HK-2 (cell line): ENCODE results near the gene ZRSR2.
"Not testable (repeated sequence)": the region's sequence is repeated elsewhere in the genome, so short reads cannot be mapped to it uniquely, and the experiment has no call there.

Experiments
- DNase-seq: peaks from one replicate; pipeline ENCODE4 v3.0.0-alpha.2; 2018; ENCODE audit not compliant: unreplicated experiment

ZRSR2 gene

DNA sequence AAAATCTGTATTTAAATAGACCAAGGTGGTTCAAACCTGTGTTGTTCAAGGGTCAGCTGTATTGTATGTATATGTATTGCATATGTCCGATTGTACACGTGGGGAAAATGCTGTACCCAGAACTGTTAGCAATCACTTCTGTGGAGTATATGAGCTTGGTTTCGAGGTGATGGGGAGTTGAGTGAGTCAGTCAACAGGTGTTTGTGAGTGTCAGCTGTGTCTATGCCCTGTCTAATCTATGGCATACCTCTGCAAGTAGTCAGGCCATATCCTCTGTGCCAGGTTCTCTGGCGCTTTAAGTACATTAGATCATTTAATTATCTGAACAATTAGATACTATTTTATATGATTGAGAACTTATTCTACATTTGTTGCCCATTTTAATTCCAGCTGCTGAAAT lies 7.4 kb downstream of the ZRSR2 start:
- no peak for DNase-seq

DNA sequence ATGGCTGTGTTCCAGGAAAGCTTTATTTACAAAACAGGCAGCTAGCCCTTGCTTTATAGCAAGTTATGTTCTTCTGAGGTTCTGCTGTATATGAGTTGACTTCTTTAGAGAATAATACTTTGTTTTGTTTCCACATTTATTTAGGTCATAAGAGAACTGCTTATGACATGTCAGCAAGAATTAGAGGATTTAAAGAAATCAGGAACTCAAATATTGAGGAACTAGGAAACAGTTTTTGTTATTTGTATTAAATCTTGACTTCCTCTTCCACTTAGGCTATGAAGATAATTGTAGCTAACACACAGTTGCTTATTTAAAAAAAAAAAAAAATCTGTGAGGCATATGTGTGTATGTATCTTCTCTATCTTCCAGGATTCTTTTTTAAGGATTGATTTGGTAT lies 14.3 kb downstream of the ZRSR2 start:
- no peak for DNase-seq

DNA sequence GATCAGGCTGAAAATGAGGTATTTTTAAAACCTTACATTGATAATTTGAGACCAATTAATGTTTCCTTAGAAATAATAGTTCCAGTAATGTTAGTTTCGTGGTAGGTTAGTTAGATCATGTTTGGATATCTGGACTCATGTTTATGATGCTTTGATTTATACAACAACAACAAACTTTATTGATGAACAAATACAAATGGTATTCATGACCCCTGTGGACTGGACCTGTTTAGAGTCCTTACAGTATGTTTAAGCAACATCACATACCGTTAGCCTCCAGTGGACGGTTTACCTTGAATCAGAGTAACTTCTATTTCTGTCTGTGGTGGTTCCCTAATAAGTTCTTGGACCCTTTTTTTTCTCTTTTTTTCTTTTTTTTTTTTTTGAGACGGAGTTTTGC lies 18.0 kb downstream of the ZRSR2 start:
- DNase-seq: no peak

DNA sequence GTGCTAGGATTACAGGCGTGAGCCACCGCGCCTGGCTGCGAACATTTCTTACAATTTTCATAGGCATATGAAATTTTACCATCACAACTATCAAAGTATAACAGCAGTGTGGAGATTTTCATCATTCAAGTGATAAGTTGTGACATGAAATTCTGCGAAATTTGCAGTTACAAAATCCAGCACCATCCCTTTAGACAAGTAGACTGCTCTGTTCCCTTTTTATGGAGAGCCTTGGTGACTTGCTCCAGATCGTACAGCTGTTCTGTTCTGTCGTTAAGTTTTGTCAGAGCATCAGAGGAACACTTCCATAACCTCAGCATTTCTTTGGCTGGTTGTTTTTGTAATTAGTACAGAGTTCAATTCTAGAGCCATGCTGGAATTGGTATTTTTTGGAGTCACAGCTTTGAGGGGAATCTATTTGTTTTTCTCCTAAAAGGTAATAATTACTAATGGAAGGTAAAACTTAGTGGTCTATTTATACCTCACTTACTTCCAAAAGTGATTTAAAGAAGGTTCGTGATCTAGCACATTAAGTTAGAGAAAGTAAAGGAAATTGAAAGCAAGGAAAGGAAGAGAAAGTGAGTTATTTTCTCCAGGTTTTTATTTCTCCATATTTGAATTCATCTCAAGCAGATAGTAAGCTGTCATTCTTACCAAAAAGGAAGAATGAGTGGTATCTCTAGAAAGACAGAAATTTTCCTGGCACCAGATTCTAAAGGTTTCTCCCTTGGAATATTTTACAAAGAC lies 22.1 kb downstream of the ZRSR2 start:
- DNase-seq: no peak

DNA sequence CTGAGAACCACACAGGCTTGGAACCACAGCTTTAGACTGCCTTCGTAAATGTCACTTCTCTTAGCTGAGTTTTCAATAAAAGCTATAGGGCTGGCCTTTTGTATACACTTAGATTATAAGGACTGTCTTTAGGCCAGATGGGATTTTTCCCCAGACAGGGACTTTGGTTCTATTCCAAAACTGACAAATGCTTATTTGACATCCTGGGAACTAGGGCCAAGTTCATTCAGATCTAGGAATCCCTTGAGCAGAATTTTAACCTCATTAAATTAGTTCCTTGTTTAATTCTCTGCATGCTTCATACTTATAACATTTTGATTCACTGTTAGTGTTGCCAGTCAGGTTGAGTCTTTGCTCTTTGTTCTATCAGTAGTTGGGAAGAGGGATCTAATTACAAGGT lies 23.1 kb downstream of the ZRSR2 start:
- DNase-seq: no peak

DNA sequence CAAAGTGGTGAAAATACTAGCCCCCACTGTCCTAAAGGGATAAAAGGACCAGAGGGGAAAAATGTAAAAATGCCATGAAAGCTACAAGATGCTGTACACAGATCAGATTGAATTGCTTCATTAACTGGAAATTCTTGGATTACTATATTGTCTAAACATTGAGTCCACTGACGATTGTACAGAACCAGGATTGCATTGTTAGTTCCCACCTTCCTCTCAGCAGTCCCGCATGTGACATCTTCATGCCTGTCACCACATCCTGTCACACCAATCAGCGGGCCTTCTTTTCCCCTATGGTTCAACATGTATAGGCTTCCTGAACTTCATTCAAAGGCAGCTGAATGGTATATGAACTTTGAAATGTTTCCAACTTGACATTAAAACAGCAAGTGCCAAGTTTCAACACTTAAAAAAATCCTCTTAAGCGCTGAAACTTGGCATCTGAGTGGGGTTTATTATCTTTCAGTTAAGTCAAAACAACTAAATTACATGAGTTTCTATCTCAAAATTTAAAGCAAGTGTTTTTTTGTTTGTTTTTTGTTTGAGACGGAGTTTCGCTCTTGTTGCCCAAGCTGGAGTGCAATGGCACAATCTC lies 24.6 kb downstream of the ZRSR2 start:
- DNase-seq: no peak

DNA sequence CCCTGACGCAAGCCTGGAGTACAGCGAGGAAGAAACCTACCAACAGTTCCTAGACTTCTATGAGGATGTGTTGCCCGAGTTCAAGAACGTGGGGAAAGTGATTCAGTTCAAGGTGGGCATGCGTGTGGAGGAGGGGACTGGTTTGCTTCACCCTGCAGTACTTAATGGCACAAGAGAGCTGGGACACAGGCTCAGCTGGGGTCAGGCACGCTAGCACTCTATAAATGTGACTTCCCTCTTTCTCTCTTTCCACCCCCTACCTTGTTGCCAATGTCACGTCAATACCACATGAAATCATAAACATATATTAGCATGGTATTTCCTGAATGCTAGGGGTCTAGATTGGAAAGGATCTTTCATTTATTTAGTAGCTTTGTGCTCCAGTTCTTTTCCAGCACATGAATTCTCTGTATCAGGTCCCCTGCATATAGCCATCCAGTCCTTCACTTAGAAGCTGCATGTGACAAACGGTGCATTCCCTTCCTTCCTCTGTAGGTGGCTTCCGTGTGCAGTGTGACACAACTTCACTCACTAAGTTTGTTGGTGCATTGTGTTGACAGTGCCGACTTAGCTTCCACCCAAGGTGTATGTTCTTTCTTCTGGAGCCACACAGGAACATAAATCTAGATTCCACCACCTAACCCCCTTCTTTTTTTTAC lies 25.6 kb downstream of the ZRSR2 start:
- no peak for DNase-seq

DNA sequence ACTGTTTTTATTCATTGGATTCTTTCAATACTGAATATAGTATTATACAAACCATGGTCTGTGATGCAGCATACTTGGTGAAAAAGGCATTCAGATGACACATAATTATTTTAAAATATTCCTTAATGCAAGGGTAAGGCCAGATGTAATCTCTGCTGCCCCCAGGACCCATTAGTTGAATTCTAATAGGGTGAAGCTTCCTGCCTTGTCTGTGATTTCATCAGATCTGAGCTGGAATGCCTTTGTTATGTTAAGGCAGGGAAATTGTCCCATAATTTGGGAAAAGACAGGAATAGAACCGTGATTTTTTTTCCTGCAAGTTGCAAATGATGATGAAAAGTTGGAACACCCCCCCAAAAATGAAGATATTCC lies 26.1 kb downstream of the ZRSR2 start:
- DNase-seq: no peak

DNA sequence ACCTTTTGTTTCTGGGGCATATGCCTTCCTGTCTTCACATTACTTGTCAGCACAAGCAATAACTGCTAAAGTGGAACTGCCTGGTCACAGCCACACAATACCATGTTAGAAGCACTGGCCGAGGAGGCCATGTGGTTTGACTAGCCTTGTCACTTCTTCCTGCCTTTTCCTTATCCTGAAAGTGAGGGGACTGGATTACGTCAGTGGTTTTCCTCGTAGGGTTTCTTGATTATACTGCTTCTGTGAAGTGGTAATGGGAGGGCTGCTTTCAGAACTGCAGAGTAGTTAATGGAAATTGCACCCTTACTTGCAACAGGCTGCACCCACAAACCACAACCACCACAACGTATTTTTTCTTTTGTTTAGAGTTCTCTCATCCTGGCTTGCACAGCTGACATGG lies 26.6 kb downstream of the ZRSR2 start:
- DNase-seq: no peak

DNA sequence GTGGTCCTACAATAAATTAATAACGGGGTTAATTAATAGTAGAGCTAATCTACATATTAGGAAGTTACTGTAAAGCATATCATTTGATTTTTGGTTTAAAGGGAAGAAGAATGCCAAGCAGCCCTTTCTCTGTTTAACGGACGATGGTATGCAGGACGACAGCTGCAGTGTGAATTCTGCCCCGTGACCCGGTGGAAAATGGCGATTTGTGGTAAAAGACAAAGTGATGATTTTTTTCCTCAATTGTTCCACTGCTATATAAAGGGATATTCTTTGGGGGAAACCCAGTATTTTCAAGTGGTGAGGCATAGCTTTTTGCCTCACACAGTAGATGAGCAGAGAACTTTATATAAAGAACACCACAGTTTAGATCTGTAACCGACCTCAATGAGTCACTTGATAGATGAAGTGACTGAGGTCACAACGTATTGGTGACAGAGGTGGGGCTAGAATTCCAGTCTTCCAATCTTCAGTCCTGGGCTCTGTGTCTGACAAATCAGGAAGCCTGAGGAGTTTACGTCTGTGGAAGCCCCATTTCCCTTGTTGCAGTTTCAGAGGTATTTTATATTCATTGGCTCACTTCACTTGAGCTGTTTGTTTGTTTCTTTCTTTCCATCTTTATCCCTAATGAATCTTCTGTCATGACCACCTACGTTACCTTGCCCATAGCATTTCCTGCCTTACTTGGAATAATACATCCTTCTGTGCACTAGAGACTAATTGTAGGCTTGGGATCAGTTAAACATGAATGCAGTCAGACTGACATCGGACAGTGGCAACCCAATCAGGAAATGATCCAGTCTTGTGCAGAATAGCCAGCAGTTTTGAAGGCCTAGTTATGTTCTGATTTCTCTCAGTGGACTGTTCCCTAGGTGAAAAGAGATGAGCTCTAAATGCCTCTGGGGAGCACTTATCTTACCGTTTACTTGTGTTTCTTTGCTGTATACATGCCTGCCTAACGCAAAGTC lies 30.1 kb downstream of the ZRSR2 start:
- DNase-seq: no peak

DNA sequence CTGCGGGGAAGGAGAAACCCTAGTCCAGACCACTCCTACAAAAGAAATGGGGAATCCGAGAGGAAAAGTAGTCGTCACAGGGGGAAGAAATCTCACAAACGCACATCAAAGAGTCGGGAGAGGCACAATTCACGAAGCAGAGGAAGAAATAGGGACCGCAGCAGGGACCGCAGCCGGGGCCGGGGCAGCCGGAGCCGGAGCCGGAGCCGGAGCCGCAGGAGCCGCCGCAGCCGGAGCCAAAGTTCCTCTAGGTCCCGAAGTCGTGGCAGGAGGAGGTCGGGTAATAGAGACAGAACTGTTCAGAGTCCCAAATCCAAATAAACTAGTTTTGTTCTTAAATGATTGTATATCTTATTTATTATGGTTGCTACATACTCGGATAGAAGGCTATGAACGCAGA lies 32.6 kb downstream of the ZRSR2 start:
- DNase-seq: no peak

DNA sequence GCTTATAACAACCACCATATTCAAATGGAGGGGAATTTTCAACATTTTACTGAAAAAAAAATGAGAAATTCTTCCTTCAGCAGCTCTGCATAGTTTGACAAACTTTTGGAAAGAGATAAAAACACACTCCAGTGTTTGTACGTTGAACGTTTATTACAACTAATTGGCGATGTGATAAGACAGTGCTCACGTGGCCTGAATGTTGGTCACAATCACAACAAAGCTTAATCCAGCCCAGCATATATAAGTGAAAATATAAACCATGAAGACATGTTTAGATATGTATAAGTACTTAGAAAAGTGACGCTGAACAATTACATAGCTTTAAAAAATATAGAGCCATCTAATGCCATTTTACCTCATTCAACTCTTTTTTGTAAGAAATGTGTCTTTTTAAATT lies 35.7 kb downstream of the ZRSR2 start:
- no peak for DNase-seq

DNA sequence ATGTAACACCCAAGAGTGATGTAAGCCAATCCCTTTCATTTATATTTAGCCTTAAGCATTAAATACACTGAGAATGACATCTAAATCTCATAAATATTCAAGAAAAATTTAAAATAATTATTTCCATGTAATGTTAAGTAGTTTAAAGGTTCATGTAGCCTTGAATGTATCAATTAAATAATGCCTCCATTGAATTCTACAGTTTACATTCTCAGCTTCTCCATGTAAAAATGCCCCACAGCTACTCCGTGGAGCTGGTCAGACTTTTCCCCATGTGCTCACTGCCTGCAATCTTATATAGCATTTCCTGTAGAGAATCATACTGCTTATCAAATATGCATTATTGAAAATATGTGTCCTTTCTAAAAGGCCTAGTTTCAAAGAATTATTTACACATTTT lies 38.9 kb downstream of the ZRSR2 start:
- no peak for DNase-seq

DNA sequence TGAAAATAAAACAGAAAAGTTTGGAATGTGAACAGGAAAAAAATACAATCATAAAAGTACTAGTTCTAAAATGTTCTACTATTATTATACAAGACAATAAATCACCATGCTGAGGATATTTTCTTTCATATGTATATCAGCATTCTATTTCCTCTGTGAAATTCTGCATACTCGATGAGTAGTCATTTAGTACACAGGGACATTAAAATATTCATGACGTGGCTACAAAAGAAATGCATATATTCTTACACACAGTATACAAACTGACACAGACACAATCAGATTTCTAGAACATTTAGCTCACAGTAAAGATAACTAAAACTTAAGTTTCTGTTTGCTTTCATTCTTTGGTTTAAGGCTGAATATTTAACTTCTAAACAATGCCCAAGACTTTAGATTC lies 41.1 kb downstream of the ZRSR2 start:
- not testable (repeated sequence) for DNase-seq

DNA sequence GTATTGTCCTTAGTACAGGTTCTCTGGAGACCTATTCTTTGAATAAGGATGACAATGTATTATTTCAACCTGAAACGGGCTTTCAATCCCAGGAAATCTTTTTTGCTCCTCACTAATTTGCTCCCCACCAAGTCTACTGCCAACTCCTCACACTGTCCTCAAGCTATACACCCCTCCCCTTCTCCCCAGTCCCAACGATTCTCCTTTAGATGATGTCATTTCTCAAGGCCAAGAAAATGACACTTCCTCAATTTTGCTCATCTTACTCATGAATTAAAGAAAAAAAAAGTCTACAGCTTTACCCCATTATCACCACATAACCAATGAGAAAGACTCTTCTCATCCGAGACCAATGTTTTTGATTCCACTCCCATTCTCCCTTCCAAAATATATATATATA lies 43.8 kb downstream of the ZRSR2 start:
- DNase-seq: no peak

DNA sequence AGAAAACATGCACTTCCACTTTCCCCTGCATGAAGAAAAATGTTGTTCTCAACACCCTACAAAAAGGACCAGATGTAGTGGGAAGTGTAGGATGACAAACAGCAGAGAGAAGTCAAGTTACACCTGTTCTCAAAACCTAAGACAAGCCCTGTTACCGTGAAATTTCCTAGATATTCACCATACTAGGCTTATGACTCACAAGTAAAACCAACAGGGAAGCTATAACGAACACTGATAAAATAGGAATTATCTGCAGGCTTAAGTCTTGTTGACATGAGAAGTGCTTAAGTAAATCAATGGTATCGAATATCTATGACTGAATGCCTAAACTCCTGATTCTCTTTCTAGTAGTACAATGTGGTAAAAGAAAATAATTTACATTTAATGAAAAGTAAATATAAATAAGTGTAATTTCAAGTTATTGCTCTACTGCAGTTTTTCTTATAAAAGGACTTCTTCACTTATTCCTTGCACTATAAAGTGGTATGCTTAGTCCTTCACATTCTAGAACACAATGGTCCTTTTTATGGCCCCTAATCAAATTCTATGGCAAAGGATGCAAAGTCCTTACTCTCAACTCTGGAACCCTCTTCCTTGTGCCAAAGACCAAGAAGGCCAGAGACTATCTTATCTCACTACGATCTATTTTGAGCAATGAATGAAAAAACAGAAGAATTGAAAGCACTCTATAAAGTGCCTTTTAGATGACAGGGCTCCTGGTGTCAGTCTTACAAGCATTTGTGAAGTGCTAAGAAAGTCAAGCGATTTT lies 44.7 kb downstream of the ZRSR2 start:
- DNase-seq: no peak

DNA sequence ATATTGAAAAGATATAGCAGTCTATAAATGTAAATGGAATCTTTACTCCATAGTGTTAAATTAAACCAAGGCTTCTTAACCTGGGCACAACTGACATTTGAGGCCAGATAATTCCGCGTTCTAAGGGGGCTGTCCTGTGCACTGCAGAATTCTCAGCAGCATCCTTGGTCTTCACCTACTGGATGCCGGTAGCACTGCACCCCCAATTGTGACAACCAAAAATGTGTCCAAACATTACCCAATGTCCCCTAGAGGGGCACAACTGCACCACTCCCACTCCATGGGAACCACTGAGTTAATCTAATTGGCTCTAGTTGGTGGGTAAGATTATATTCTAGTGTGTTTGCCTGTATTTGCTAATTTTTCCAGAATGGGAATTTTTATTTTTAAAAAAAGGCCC lies 47.7 kb downstream of the ZRSR2 start:
- no peak for DNase-seq

DNA sequence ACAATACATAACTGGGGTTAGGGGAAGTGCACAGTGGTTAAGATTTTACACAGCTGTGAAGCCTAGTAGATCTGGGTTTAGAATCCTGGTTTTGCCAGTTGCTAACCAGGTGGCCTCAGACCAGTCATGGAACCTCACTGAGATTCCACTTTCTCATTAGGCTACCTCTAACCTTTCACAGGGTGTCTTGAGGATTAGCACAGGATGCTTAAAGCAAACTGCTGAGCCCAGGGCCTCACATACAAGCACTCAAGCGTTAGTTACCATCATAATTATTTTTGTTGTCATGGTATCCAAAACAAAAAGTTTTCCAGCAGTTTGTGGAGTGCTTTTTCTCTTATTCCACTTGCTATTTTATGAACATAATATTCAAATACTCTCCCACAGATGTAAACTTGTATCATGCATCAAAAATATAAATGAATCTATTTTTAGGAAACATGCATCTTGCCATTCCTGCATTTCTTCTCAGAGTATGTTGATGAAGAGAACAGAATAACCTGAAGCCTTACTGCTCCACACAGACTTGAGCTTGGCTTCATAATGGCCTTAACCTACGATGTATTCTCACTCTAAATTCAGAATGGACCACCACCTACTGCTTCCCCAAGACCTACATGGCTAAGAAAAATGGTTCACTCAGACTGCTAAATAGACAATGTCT lies 51.7 kb downstream of the ZRSR2 start:
- no peak for DNase-seq

DNA sequence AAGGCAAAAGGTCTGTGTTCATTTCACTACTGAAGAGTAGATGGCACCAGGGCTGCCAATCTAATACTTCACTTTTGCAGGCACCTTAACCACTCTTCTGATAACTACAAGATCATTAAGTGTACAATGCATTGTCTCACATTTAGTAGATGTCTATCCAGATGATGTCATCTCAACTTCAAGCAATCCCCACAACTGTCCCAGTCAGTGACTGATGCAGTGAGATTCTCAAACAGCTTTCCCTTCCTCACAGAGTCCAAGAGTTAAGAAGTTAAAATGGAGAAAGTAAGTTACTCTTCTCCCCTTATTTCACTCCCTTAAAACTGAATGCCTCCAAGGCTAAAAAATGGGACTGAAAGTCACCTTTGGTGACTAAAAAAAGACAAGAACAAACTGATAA lies 53.7 kb downstream of the ZRSR2 start:
- DNase-seq: no peak

DNA sequence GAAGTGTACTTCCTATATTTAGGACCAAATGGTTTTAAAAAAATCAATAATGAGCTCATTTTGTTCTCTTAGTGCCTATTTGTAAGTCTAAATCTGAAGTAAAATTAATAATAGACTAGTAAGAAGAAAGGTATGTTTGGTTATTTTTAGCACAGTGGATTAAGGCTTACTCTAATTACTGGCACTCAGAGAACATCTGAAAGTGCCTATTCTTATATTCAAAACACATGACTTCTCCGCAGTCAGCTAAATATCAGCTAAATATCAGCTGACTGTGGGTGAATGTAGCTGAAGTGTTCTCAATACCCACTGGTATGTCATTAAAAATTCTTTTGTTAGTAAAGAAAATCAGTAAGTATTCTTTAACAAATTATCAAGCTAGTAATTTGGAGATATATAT lies 58.3 kb downstream of the ZRSR2 start:
- no peak for DNase-seq

DNA sequence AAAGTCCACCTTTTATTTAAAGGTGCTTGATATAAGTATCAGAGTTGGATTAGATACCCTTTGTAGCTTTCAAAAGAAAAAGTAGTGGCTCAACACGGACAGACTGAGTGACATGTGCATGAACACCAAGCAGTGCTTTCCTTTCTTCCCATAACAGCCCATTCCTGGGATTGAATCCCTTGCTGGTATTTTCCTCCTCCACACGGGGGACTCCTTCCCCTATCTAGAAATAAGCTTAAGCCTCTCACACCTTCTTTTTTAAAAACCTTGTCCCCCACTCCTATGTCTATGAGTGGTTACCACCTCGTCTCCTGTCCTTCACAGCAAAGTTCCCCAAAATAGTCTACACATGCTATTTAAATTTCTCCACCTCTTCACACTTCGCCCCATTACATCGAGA lies 59.3 kb downstream of the ZRSR2 start:
- no peak for DNase-seq
